GM19438 (cell line): ENCODE data around the gene SMIM32.

Experiments used
- ATAC-seq: cut with Tn5 transposase; IDR thresholded peaks from one replicate; pipeline ENCODE4 v1.9.1; 2021; ENCODE audit warnings: low read depth; ENCODE audit not compliant: unreplicated experiment

SMIM32 gene

DNA sequence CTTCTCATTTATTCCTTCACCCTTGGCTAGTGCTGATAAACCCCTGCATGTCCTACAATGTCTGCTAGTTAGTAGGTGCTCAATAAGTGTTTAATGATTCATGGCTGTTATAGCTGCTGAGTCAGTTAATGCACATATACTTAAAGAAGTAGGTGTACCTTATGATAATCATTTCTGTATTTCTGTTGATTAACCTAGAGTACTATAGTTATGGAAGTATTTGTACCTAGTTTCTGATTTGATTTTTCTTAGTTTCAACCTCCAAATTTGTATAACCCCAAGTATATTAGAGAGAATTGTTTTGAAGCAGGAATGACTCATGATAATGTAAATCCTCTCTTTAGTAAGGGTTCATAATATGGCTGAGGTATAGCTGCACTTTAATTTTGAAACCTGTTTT is 51.4 kb downstream of the SMIM32 start:
- peak; percentile 60 for ATAC-seq
